Chondrocyte (in vitro differentiated cells): ENCODE results near the gene TMEM121. TPM values are rescaled to one million over a fixed set of nuclear protein-coding genes. Genes with fewer than 3 reads are reported as not detected.

Experiments used
- DNase-seq: peaks from one replicate; pipeline ENCODE4 v3.0.0; 2021; ENCODE audit warnings: mixed read lengths, low spot score
- H3K27ac Mint-ChIP-seq: one replicate; pipeline ENCODE4 v1.8.0; 2021; ENCODE audit warnings: mild to moderate bottlenecking, moderate library complexity, mixed read lengths; ENCODE audit not compliant: unreplicated experiment
- H3K27me3 Mint-ChIP-seq: 2 replicates; pipeline ENCODE4 v1.8.0; 2021; ENCODE audit warnings: low read depth, mixed read lengths
- H3K36me3 Mint-ChIP-seq: 2 replicates; pipeline ENCODE4 v1.8.0; 2021; ENCODE audit warnings: low read depth, mixed read lengths
- H3K4me1 Mint-ChIP-seq: 2 replicates; pipeline ENCODE4 v1.8.0; 2021; ENCODE audit warnings: low read depth, mild to moderate bottlenecking, mixed read lengths
- H3K4me3 Mint-ChIP-seq: one replicate; pipeline ENCODE4 v1.8.0; 2021; ENCODE audit warnings: mild to moderate bottlenecking, moderate library complexity, mixed read lengths; ENCODE audit not compliant: unreplicated experiment
- H3K9me3 Mint-ChIP-seq: 2 replicates; pipeline ENCODE4 v1.8.0; 2021; ENCODE audit warnings: low read depth, mixed read lengths
- total RNA-seq: library from RNA; stranded (reverse); gene quantifications from 3 replicates; pipeline ENCODE4 v1.2.1, GENCODE V29; 2021
- TF ChIP-seq, protein P1 (sequence below): fragments of 200-600 bp; sonication (generic); IDR thresholded peaks from 2 replicates; pipeline ENCODE4 v1.5.0; 2021; ENCODE audit warnings: antibody characterized with exemption, mild to moderate bottlenecking, moderate library complexity

TMEM121 gene
- total RNA-seq, 1 donor from 2014 or later: 6.0 TPM

DNA sequence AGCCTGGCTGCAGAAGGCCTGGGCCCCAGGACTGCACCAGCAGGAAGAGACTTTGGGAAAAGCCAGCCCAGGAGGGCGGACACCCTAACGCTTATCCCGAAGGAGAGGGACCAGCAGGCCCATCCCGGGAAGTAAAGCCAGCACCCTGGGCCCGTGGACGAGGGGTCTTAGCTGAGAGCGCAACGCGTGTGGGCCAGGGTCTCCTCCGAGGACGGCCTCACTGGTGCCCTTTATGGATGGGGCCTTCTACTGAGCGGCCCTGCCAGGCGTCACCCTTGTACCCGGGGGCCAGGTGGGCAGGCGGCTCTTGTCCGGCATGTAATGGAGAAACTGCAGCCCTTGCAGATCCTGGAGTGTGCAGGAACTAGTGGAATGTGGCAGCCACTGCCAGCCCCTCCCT is 21.3 kb upstream of the TMEM121 start:
- no peaks in the 10 kb centered on the region for H3K4me1 Mint-ChIP-seq
- no peak overlapping the region for H3K4me3 Mint-ChIP-seq
- peaks cover 8% of the 10 kb centered on the region for H3K27me3 Mint-ChIP-seq
- H3K36me3 Mint-ChIP-seq: no peaks in the 10 kb centered on the region
- TF ChIP-seq, protein P1, sequence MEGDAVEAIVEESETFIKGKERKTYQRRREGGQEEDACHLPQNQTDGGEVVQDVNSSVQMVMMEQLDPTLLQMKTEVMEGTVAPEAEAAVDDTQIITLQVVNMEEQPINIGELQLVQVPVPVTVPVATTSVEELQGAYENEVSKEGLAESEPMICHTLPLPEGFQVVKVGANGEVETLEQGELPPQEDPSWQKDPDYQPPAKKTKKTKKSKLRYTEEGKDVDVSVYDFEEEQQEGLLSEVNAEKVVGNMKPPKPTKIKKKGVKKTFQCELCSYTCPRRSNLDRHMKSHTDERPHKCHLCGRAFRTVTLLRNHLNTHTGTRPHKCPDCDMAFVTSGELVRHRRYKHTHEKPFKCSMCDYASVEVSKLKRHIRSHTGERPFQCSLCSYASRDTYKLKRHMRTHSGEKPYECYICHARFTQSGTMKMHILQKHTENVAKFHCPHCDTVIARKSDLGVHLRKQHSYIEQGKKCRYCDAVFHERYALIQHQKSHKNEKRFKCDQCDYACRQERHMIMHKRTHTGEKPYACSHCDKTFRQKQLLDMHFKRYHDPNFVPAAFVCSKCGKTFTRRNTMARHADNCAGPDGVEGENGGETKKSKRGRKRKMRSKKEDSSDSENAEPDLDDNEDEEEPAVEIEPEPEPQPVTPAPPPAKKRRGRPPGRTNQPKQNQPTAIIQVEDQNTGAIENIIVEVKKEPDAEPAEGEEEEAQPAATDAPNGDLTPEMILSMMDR: no peak
- DNase-seq: peak; percentile 91
- no peaks in the 10 kb centered on the region for H3K9me3 Mint-ChIP-seq
- no peak overlapping the region for H3K27ac Mint-ChIP-seq

DNA sequence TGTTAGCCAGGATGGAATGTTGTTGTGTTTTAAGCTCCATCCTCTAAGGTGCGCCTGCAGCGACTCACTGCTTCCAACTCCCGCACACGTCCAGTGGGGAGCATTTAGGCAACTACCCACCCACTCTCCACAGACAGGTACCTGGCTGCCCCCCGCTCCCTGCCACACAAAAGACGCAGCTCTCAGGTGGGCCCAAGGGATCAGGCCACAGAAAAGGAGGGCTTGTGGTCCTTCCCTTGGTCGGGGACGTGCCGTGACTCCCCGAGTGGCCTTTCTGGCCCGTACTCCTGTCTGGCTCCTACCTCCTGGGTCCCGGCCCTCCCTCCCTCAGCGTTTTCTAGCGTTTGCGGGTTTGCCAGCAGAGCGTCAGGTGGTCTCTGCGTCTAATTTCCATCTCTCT is 19.1 kb upstream of the TMEM121 start:
- Mint-ChIP-seq H3K36me3 (no peaks in the 10 kb centered on the region), H3K4me1 (no peaks in the 10 kb centered on the region), H3K27me3 (peaks cover 12% of the 10 kb centered on the region), H3K27ac (no peak overlapping the region), H3K4me3 (no peak overlapping the region), H3K9me3 (no peaks in the 10 kb centered on the region)
- peak; percentile 60 for DNase-seq
- TF ChIP-seq, protein P1: no peak

DNA sequence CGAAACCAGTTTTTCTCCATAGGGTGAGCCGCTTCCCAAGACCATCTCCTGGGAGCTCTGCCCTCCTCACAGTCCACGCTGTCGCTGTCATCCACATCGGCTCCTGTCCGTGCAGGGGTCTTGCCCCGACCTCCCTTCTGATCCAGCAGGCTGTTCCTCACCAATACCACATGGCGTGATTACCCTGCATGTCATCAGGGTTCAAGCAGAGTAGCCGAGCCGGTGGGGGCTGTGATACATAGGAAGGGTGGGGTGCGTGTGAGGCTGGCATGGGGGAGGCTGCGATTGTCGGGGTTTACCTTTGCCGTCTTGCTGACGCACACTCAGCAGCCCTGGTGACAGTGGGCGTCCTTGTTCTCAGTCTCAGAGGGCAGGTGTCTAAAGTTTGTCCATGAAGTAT is 18.3 kb upstream of the TMEM121 start:
- DNase-seq: peak; percentile 64
- Mint-ChIP-seq H3K4me3 (no peak overlapping the region), H3K4me1 (no peaks in the 10 kb centered on the region), H3K9me3 (no peaks in the 10 kb centered on the region), H3K27ac (no peak overlapping the region), H3K27me3 (peaks cover 14% of the 10 kb centered on the region), H3K36me3 (no peaks in the 10 kb centered on the region)
- TF ChIP-seq, protein P1: no peak

DNA sequence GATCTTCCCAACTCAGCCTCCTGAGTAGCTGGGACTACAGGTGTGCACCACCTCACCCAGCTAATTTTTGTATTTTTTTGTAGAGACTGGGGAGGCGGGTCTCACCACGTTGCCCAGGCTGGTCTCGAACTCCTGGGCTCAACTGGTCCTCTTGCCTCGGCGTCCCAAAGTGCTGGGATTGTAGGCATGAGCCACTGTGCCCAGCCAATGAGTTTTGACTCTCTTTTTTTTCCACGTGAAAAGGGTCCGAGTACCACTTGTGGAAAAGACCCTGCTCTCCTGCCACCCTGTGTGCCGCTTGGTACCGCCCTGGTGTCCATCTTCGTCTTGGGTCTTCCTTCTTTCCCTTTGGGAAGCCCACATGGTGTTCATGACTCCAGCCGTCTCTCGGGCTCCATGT is 17.8 kb upstream of the TMEM121 start:
- TF ChIP-seq, protein P1: no peak
- DNase-seq: peak; percentile 51
- peaks cover 14% of the 10 kb centered on the region for H3K27me3 Mint-ChIP-seq
- no peaks in the 10 kb centered on the region for H3K36me3 Mint-ChIP-seq
- H3K27ac Mint-ChIP-seq: no peak overlapping the region
- no peak overlapping the region for H3K4me3 Mint-ChIP-seq
- no peaks in the 10 kb centered on the region for H3K4me1 Mint-ChIP-seq
- no peaks in the 10 kb centered on the region for H3K9me3 Mint-ChIP-seq

DNA sequence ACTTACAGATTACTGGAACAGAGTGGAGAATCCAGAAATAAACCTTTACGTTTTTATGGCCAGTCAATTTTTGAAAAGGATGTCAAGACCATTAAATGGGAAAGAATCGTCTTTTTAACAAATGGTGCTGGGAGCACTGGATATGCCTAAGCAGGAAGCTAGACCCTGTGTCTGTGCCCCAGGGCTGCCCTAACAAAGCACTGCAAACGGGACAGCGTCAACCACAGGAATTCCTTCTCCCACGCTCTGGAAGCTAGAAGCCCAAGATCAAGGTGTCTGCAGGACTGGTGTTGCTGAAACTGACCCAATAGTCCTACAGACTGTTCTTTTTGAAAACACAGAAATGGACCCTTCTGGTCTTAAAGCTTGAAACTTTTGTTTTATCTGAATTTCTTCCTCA is 9.3 kb upstream of the TMEM121 start:
- TF ChIP-seq, protein P1: no peak
- peaks cover 2% of the 10 kb centered on the region for H3K36me3 Mint-ChIP-seq
- no peak overlapping the region for H3K27ac Mint-ChIP-seq
- no peaks in the 10 kb centered on the region for H3K4me1 Mint-ChIP-seq
- H3K4me3 Mint-ChIP-seq: no peak overlapping the region
- peaks cover 9% of the 10 kb centered on the region for H3K9me3 Mint-ChIP-seq
- H3K27me3 Mint-ChIP-seq: peaks cover 19% of the 10 kb centered on the region
- no peak for DNase-seq
